PC-3 (cell line): ENCODE results near the gene RAB3B.

ENCODE experiments used
- CTCF ChIP-seq: fragments of 300-600 bp; sonication (generic); conservative IDR thresholded peaks from 2 replicates; pipeline ENCODE4 v1.5.1; 2017; ENCODE audit warnings: antibody characterized with exemption, low read depth, mild to moderate bottlenecking, low read length
- EZH2 ChIP-seq: fragments of 300-600 bp; sonication (generic); IDR thresholded peaks from one replicate; pipeline ENCODE4 v1.6.1; 2017; ENCODE audit warnings: antibody characterized with exemption, mild to moderate bottlenecking, low read length; ENCODE audit not compliant: unreplicated experiment

- TF ChIP-seq CTCF (no peak), EZH2 (no peak)
Observed at GRCh38 chr1:51969038-51969705, 21.3 kb downstream of the RAB3B start.
